Upper lobe of right lung (tissue), 1 donor: ENCODE results near the gene TEDC2. TPM values are rescaled to one million over a fixed set of nuclear protein-coding genes. Genes with fewer than 3 reads are reported as not detected.

Source experiments
- ATAC-seq: fragments of 200-7000 bp; cut with Tn5 transposase; one replicate; pipeline ENCODE4 v1.9.1; 2020; ENCODE audit warnings: mild to moderate bottlenecking, moderate library complexity
- DNase-seq: peaks from one replicate; pipeline ENCODE4 v3.0.0-alpha.2; 2020
- H3K27ac ChIP-seq: fragments of 200-600 bp; one replicate; pipeline ENCODE4 v1.8.0; 2022
- H3K27me3 ChIP-seq: fragments of 200-600 bp; one replicate; pipeline ENCODE4 v1.8.0; 2022; ENCODE audit warnings: mild to moderate bottlenecking
- H3K36me3 ChIP-seq: fragments of 200-600 bp; one replicate; pipeline ENCODE4 v1.8.0; 2022
- H3K4me1 ChIP-seq: fragments of 200-600 bp; one replicate; pipeline ENCODE4 v1.8.0; 2022
- H3K4me3 ChIP-seq: fragments of 200-600 bp; one replicate; pipeline ENCODE4 v1.8.0; 2022; ENCODE audit warnings: mild to moderate bottlenecking
- H3K9me3 ChIP-seq: fragments of 200-600 bp; one replicate; pipeline ENCODE4 v1.8.0; 2022
- intact Hi-C: fragments of 100-400 bp; cut with DNase I; formaldehyde crosslinking; loops from one replicate; pipeline ENCODE4 v1.11.0; 2022
- total RNA-seq: library from RNA; stranded (reverse); fragmentation: NEBNext Ultra II Directional; extraction: Animal tissue kit (Norgen Biotek cat#: 25700); gene quantifications from one replicate; pipeline ENCODE4 v1.2.1, GENCODE V29; 2021
- TF ChIP-seq, protein P1 (sequence below): fragments of 200-600 bp; IDR thresholded peaks from one replicate; pipeline ENCODE4 v1.8.0; 2022; ENCODE audit warnings: antibody characterized with exemption
- donor health status: DM: no; HTN: yes; CAD: no; lungs with severe emphysema.

TEDC2 gene
- total RNA-seq, 1 donor from 2014 or later: not detected

DNA sequence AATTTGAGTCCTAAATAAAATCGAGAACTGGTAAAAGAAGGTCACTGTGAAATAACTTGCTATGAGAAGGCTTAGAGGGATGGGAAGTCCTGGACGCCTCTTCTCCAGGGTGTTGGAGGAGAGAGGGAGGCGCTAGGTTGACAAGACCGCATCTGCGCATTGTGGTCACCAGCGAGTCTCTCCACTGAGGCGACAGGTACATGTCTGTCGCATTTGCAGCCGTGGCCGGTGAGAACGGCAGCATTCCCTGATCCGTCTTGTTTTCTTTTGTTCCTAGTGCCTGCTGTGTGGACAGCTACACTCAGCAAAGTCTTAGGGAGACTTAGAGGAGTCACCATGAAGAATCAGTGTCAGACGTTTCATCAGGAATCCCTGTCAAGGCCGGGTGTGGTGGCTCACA lies 45.8 kb downstream of the TEDC2 start:
- intact Hi-C loops: no loop called here
- Histone ChIP-seq H3K9me3 (no peaks in the 10 kb centered on the region), H3K36me3 (no peaks in the 10 kb centered on the region), H3K4me3 (no peak overlapping the region), H3K27me3 (no peaks in the 10 kb centered on the region), H3K27ac (no peak overlapping the region), H3K4me1 (peaks cover 19% of the 10 kb centered on the region)
- DNase-seq (no peak), ATAC-seq (no peak)
- TF ChIP-seq, protein P1, sequence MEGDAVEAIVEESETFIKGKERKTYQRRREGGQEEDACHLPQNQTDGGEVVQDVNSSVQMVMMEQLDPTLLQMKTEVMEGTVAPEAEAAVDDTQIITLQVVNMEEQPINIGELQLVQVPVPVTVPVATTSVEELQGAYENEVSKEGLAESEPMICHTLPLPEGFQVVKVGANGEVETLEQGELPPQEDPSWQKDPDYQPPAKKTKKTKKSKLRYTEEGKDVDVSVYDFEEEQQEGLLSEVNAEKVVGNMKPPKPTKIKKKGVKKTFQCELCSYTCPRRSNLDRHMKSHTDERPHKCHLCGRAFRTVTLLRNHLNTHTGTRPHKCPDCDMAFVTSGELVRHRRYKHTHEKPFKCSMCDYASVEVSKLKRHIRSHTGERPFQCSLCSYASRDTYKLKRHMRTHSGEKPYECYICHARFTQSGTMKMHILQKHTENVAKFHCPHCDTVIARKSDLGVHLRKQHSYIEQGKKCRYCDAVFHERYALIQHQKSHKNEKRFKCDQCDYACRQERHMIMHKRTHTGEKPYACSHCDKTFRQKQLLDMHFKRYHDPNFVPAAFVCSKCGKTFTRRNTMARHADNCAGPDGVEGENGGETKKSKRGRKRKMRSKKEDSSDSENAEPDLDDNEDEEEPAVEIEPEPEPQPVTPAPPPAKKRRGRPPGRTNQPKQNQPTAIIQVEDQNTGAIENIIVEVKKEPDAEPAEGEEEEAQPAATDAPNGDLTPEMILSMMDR: no peak

DNA sequence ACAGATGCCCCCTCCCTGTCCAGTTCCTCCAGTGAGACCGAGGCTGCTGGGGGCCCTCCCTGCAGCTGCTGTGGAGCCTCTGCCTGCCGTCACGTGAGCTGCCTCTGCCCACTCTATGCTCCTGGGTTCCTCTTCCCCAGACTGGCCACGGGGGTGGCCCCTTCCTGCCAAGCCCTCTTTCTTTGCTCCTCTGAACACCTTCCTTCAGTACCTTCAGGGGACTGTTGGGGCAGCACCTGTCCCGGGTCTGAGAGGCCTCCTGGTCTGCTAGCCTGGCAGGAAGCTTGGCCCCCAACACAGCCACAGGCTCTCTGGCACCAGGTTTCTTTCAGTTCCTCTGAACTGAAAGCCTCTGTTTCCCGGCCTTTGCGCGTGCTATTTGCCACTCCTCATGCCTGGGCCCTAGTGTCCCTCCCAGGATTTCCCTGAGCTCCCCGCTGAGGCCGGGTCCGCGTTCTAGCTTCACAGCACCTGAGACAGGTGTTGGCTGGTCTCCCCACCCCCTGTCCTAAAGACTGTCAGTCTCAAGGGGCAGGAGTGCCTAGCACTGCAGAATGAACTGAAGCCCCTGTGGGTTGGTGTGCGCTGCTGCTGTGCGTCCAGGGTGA lies 47.2 kb downstream of the TEDC2 start:
- Histone ChIP-seq H3K27me3 (no peaks in the 10 kb centered on the region), H3K27ac (peak overlapping the region; percentile 78), H3K4me3 (no peak overlapping the region), H3K36me3 (no peaks in the 10 kb centered on the region), H3K4me1 (peaks cover 15% of the 10 kb centered on the region), H3K9me3 (no peaks in the 10 kb centered on the region)
- TF ChIP-seq, protein P1: no peak
- DNase-seq (peak; percentile 85), ATAC-seq (peak; percentile 75)
- intact Hi-C loops: no loop called here

DNA sequence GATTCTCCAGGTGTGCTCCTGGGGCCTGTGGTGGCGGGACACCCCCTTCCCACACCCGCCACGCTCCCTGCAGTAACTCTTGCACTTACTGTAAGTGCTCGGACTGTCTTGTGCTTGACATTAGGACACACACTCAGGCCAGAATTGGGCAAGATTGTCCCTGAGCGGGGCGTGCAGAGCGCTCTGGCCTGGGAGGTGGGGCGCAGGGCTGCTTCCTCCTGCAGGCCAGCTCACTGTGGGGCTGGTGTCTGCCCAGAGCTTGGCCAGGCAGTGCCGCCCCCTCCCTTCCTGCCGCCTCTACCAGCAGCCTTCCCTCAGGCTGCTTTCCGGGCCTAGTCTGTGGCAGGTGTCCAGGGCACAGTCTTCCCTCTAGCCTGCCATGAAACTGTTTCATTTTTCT lies 47.8 kb downstream of the TEDC2 start:
- H3K27me3 ChIP-seq: no peaks in the 10 kb centered on the region
- TF ChIP-seq, protein P1: no peak
- DNase-seq: peak; percentile 88
- H3K4me1 ChIP-seq: peaks cover 16% of the 10 kb centered on the region
- H3K4me3 ChIP-seq: no peak overlapping the region
- ATAC-seq: peak; percentile 85
- H3K27ac ChIP-seq: peak overlapping the region; percentile 78
- H3K36me3 ChIP-seq: no peaks in the 10 kb centered on the region
- intact Hi-C loops: no loop called here
- H3K9me3 ChIP-seq: no peaks in the 10 kb centered on the region

DNA sequence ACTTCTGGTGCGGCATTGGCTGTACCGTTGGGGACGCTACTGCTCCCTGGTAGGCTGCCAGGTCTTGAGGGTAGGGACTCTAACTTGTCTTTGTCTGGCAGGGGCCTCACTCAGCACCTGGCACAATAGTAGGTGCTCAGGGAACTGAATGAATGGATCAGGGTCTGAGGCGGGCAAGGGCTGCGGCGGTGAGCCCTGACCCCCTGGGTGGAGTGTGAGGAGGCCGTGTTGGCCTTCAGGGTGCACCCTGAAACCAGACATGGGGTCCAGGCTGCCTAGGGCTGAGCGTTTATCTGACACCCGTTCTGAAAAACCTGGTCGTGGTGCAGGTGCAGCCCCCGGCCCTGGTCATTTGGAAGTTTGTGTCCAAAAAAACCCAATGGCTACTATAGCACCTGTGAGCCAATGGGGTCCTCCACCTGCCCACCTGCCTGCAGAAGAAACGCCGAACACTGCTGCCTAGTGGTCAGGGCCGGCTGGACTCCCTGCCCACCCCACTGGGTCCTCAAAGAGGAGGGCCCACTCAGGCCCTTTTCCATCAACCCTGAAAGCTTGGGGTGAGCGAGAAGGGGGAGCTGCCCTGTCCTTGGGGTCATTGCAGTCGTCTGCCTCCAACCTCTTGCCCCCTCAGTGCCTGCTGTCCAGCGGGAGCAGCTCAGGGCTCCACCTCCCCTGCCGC lies 49.0 kb downstream of the TEDC2 start:
- ATAC-seq (no peak), DNase-seq (no peak)
- Histone ChIP-seq H3K27me3 (no peaks in the 10 kb centered on the region), H3K9me3 (no peaks in the 10 kb centered on the region), H3K36me3 (no peaks in the 10 kb centered on the region), H3K4me1 (peaks cover 19% of the 10 kb centered on the region), H3K4me3 (no peak overlapping the region), H3K27ac (no peak overlapping the region)
- TF ChIP-seq, protein P1: no peak
- intact Hi-C loops: no loop called here

DNA sequence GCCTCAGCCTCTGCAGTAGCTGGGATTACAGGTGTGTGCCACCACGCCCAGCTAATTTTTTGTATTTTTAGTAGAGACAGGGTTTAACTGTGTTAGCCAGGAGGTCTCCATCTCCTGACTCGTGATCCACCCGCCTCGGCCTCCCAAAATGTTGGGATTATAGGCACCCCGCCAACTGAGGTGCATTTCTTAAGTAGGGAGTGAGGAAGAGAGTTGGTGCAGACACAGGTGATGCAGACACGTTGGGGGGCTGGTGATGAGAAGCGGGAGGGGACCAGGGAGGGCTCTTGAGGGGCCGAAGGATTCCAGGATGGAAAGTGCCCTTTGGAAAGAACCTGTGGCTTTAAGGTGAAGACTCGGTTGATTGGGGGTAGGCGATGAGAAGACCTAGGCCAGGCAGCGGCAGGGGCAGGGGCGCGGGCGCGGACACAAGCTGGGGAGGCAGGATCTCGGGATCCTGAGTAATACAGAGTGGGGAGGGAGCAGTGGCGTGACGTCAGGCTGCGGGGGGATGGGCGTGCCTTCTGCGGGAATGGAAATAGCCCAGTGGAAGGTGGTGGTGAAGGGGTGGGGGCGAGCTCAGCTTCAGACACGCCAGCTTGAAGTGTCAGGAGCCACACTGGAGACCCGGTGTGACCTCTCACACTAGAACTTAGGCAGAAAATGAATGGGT lies 51.4 kb downstream of the TEDC2 start:
- no peak for ATAC-seq
- Histone ChIP-seq H3K4me3 (no peak overlapping the region), H3K36me3 (no peaks in the 10 kb centered on the region), H3K4me1 (peaks cover 32% of the 10 kb centered on the region), H3K27ac (no peak overlapping the region), H3K27me3 (no peaks in the 10 kb centered on the region), H3K9me3 (no peaks in the 10 kb centered on the region)
- intact Hi-C loops: no loop called here
- peak; percentile 87 for DNase-seq
- TF ChIP-seq, protein P1: no peak
